ENCODE measurements around the gene PAK5.

The PAK5 gene

GRCh38 chr20:9742821-9743220 is 96.1 kb downstream of the PAK5 start:
- no peak for TF ChIP-seq CTCF (IDR thresholded peaks at IDR 0.05; ENCODE audit: control insufficient read depth, insufficient read depth, low read depth, low read length, missing control alignments)
- no peak overlapping the region for H3K4me3 ChIP-seq (ENCODE audit: control insufficient read depth, low read depth, low read length)
- no peak for DNase-seq (ENCODE audit: low read depth)

GRCh38 chr20:9741996-9742395 is 96.9 kb downstream of the PAK5 start:
- H3K4me3 ChIP-seq (ENCODE audit: control insufficient read depth, low read depth, low read length): no peak overlapping the region
- DNase-seq (ENCODE audit: low read depth): no peak
- TF ChIP-seq CTCF (IDR thresholded peaks at IDR 0.05; ENCODE audit: control insufficient read depth, insufficient read depth, low read depth, low read length, missing control alignments): no peak

- H3K4me3 ChIP-seq (ENCODE audit: control insufficient read depth, low read depth, low read length): no peak overlapping the region
- no peak for TF ChIP-seq CTCF (IDR thresholded peaks at IDR 0.05; ENCODE audit: control insufficient read depth, insufficient read depth, low read depth, low read length, missing control alignments)
- no peak for DNase-seq (ENCODE audit: low read depth)
These were observed 98.4 kb downstream of the PAK5 start for GRCh38 chr20:9740486-9740885.

- TF ChIP-seq CTCF (IDR thresholded peaks at IDR 0.05; ENCODE audit: control insufficient read depth, insufficient read depth, low read depth, low read length, missing control alignments): no peak
- H3K4me3 ChIP-seq (ENCODE audit: control insufficient read depth, low read depth, low read length): no peak overlapping the region
- DNase-seq (ENCODE audit: low read depth): no peak
These were observed 98.9 kb downstream of the PAK5 start for GRCh38 chr20:9739991-9740390.

GRCh38 chr20:9736373-9736772 is 102.5 kb downstream of the PAK5 start:
- TF ChIP-seq CTCF (IDR thresholded peaks at IDR 0.05; ENCODE audit: control insufficient read depth, insufficient read depth, low read depth, low read length, missing control alignments): no peak
- no peak for DNase-seq (ENCODE audit: low read depth)
- no peak overlapping the region for H3K4me3 ChIP-seq (ENCODE audit: control insufficient read depth, low read depth, low read length)

GRCh38 chr20:9723501-9724202 is 115.2 kb downstream of the PAK5 start:
- no peak for TF ChIP-seq CTCF (IDR thresholded peaks at IDR 0.05; ENCODE audit: control insufficient read depth, insufficient read depth, low read depth, low read length, missing control alignments)
- no peak for DNase-seq (ENCODE audit: low read depth)
- H3K4me3 ChIP-seq (ENCODE audit: control insufficient read depth, low read depth, low read length): no peak overlapping the region
